ENCODE results near the gene PBX1.

PBX1 gene

GRCh38 chr1:164599272-164599671, 40.3 kb downstream of the PBX1 start (continued):
- TF ChIP-seq MZF1 (tag by site-specific recombination; IDR thresholded peaks at IDR 0.05; ENCODE audit: borderline replicate concordance) = no peak
- no peak for TF ChIP-seq ZNF146 (tag by site-specific recombination; IDR thresholded peaks at IDR 0.05)
- TF ChIP-seq ZNF433 (tag by site-specific recombination; IDR thresholded peaks at IDR 0.05; ENCODE audit: low read depth) = no peak
- no peak for TF ChIP-seq AEBP2 (tag by site-specific recombination; IDR thresholded peaks at IDR 0.05; ENCODE audit: borderline replicate concordance)
- peak; percentile 93 for TF ChIP-seq PRDM6 (tag by site-specific recombination; IDR thresholded peaks at IDR 0.05)
- no peak for TF ChIP-seq ZNF19 (tag by site-specific recombination; IDR thresholded peaks at IDR 0.05; ENCODE audit: low read depth)
- TF ChIP-seq ZNF140 (tag by site-specific recombination; IDR thresholded peaks at IDR 0.05) = no peak
- TF ChIP-seq INSM2 (tag by site-specific recombination; IDR thresholded peaks at IDR 0.05) = no peak
- no peak for TF ChIP-seq HIC1 (tag by site-specific recombination; IDR thresholded peaks at IDR 0.05)
- peak; percentile 57 for TF ChIP-seq KLF9 (tag by site-specific recombination; IDR thresholded peaks at IDR 0.05; ENCODE audit: low read depth)

GRCh38 chr1:164601399-164602100, 42.6 kb downstream of the PBX1 start:
- ChIA-PET POLR2A (interaction anchor here (1.2 to 3.5 kb wide), 3 partner anchors 9 to 43 kb away, joined by 3 to 39 read pairs (median 3); partner anchors contain the start of gene PBX1), CTCF (interaction anchor here (0.7 to 2.2 kb wide), 7 partner anchors 9 to 540 kb away, joined by 3 to 15 read pairs (median 4); no protein-coding TSS in a partner anchor)
- Histone ChIP-seq H3K4me1 (ENCODE audit: control insufficient read depth, insufficient read depth, low read length) (peaks cover 37% of the 10 kb centered on the region), H3K9me3 (ENCODE audit: control insufficient read depth, insufficient read depth, low read depth, low read length) (no peaks in the 10 kb centered on the region), H3K4me3 (ENCODE audit: low read depth, low read length) (no peak overlapping the region), H3K27ac (ENCODE audit: extremely low read depth, low read depth, low read length) (peak overlapping the region; percentile 66), H3K36me3 (ENCODE audit: control insufficient read depth in 2 of 2, insufficient read depth in 1 of 2, low read length in 2 of 2) (no peaks in the 10 kb centered on the region)
- TF ChIP-seq ZNF114 (tag by site-specific recombination; IDR thresholded peaks at IDR 0.05) (no peak), ZNF704 (tag by site-specific recombination; IDR thresholded peaks at IDR 0.05) (no peak), KLF10 (tag by site-specific recombination; IDR thresholded peaks at IDR 0.05) (no peak), ZNF155 (tag by site-specific recombination; IDR thresholded peaks at IDR 0.05) (no peak), ZNF266 (tag by site-specific recombination; IDR thresholded peaks at IDR 0.05; ENCODE audit: low read depth) (no peak), ZNF571 (tag by site-specific recombination; IDR thresholded peaks at IDR 0.05) (no peak), ZNF23 (tag by site-specific recombination; IDR thresholded peaks at IDR 0.05; ENCODE audit: borderline replicate concordance) (no peak), PRDM10 (tag by site-specific recombination; IDR thresholded peaks at IDR 0.05) (peak; percentile 96), ZNF791 (tag by site-specific recombination; IDR thresholded peaks at IDR 0.05) (no peak), BCL11A (tag by site-specific recombination; IDR thresholded peaks at IDR 0.05; ENCODE audit: low read depth) (no peak), SCRT2 (tag by site-specific recombination; IDR thresholded peaks at IDR 0.05) (peak; percentile 61; the same call in 1 of the 2 replicates), ZNF747 (tag by site-specific recombination; IDR thresholded peaks at IDR 0.05) (no peak), YY2 (tag by site-specific recombination; IDR thresholded peaks at IDR 0.05) (no peak), ZNF658 (tag by site-specific recombination; IDR thresholded peaks at IDR 0.05) (no peak), MZF1 (tag by site-specific recombination; IDR thresholded peaks at IDR 0.05; ENCODE audit: borderline replicate concordance) (0 out of 2 replicates have a peak, but pooled peaks have one; percentile 29)
